Keratinocyte (primary cell): ENCODE results near the gene CPEB2. TPM values are rescaled to one million over a fixed set of nuclear protein-coding genes. Genes with fewer than 3 reads are reported as not detected.

ENCODE experiments used
- DNase-seq: peaks from one replicate; pipeline ENCODE4 v3.0.0-alpha.2; 2011; ENCODE audit warnings: low read depth, missing footprints, low spot score
- FAIRE-seq: peaks from 2 replicates; lab custom pipeline; 2011; peaks lifted over from hg19 to GRCh38; lab: Jason Lieb, UNC
- H2AFZ ChIP-seq: 2 replicates; pipeline ENCODE4 v1.6.0; 2012; ENCODE audit warnings: low read length, control low read depth, inconsistent platforms; ENCODE audit not compliant: control insufficient read depth
- H3K27ac ChIP-seq: 2 replicates; pipeline ENCODE4 v1.5.1; 2011; ENCODE audit warnings: low read length; ENCODE audit not compliant: control insufficient read depth, insufficient read depth
- H3K27me3 ChIP-seq: 3 replicates; pipeline ENCODE4 v1.6.0; 2011; ENCODE audit warnings: low read length; ENCODE audit not compliant: control insufficient read depth, insufficient read depth; ENCODE audit errors: extremely low read depth
- H3K36me3 ChIP-seq, 2 experiments: 2 replicates in 1 of 2; 3 replicates in 1 of 2; pipeline ENCODE4 v1.5.1; 2011; ENCODE audit warnings: low read length in 2 of 2, mild to moderate bottlenecking in 1 of 2; ENCODE audit not compliant: control insufficient read depth in 2 of 2, insufficient read depth in 2 of 2; ENCODE audit errors: extremely low read depth in 1 of 2
- H3K4me1 ChIP-seq: 3 replicates; pipeline ENCODE4 v1.5.1; 2011; ENCODE audit warnings: low read length; ENCODE audit not compliant: control insufficient read depth, insufficient read depth; ENCODE audit errors: extremely low read depth
- H3K4me2 ChIP-seq: 3 replicates; pipeline ENCODE4 v1.6.0; 2011; ENCODE audit warnings: low read depth, low read length; ENCODE audit not compliant: control insufficient read depth, insufficient read depth; ENCODE audit errors: extremely low read depth
- H3K4me3 ChIP-seq, 3 experiments: fragments of 200-600 bp in 1 of 3; sonication (generic) in 1 of 3; 2 replicates in 2 of 3; 3 replicates in 1 of 3; pipeline ENCODE4 v1.5.1; 2011 to 2016; ENCODE audit warnings: low read length in 3 of 3, mild to moderate bottlenecking in 3 of 3, control low read depth in 2 of 3, inconsistent platforms in 1 of 3, low read depth in 1 of 3, mixed read lengths in 1 of 3, mixed run types in 1 of 3, moderate library complexity in 1 of 3; ENCODE audit not compliant: control insufficient read depth in 2 of 3, insufficient read depth in 2 of 3; ENCODE audit errors: extremely low read depth in 1 of 3
- H3K79me2 ChIP-seq: 2 replicates; pipeline ENCODE4 v1.6.0; 2012; ENCODE audit warnings: low read length; ENCODE audit not compliant: control insufficient read depth, insufficient read depth
- H3K9ac ChIP-seq: 3 replicates; pipeline ENCODE4 v1.6.0; 2011; ENCODE audit warnings: low read length; ENCODE audit not compliant: control insufficient read depth, insufficient read depth; ENCODE audit errors: extremely low read depth
- H3K9me1 ChIP-seq: 3 replicates; pipeline ENCODE4 v1.6.0; 2011; ENCODE audit warnings: low read length; ENCODE audit not compliant: control insufficient read depth, insufficient read depth; ENCODE audit errors: extremely low read depth
- H3K9me3 ChIP-seq: 2 replicates; pipeline ENCODE4 v1.5.1; 2012; ENCODE audit warnings: low read depth, low read length; ENCODE audit not compliant: control insufficient read depth
- H4K20me1 ChIP-seq: 3 replicates; pipeline ENCODE4 v1.6.0; 2011; ENCODE audit warnings: low read length; ENCODE audit not compliant: control insufficient read depth, insufficient read depth; ENCODE audit errors: extremely low read depth
- EZH2 ChIP-seq: IDR thresholded peaks from one replicate; pipeline ENCODE4 v1.6.1; 2012; ENCODE audit warnings: inconsistent platforms, mild to moderate bottlenecking, low read length, moderate library complexity
- dilution Hi-C: fragments of 300-500 bp; cut with MboI; formaldehyde crosslinking; loops from one replicate; pipeline ENCODE4 v1.7.0; 2020; ENCODE audit warnings: low sequenced_read_pairs; ENCODE audit not compliant: extremely low pct_ligation_motif_present
- polyA plus RNA-seq, 5 experiments: library from polyadenylated mRNA; depleted of rRNA in 3 of 5; stranded (reverse) in 3 of 5; stranded (forward) in 1 of 5; unstranded in 1 of 5; fragments of >200 nt; gene quantifications; 1 replicate in 1 of 5; 2 replicates in 3 of 5; 3 replicates in 1 of 5; pipeline versions ENCODE4 v1.2.1 to v1.2.3, GENCODE V29; 2011 to 2012; ENCODE audit warnings: missing spikeins in 2 of 5, low read depth in 1 of 5, low replicate concordance in 1 of 5
- TF ChIP-seq, protein P1 (sequence below), 3 experiments: IDR thresholded peaks in 1 of 3; conservative IDR thresholded peaks in 1 of 3; optimal IDR thresholded peaks in 1 of 3; 2 replicates in 2 of 3; 3 replicates in 1 of 3; pipeline versions ENCODE3 to v1.5.1; 2011; ENCODE audit warnings: low read length in 3 of 3, mild to moderate bottlenecking in 3 of 3, moderate library complexity in 2 of 3, control low read depth in 1 of 3, inconsistent platforms in 1 of 3; ENCODE audit not compliant: insufficient read depth in 2 of 3; ENCODE audit errors: extremely low read depth in 1 of 3

Gene CPEB2
- polyA plus RNA-seq, 1 donor (not counting 4 experiments of a cell fraction or from before 2014, with no cell fraction given), result 15.1 TPM

DNA sequence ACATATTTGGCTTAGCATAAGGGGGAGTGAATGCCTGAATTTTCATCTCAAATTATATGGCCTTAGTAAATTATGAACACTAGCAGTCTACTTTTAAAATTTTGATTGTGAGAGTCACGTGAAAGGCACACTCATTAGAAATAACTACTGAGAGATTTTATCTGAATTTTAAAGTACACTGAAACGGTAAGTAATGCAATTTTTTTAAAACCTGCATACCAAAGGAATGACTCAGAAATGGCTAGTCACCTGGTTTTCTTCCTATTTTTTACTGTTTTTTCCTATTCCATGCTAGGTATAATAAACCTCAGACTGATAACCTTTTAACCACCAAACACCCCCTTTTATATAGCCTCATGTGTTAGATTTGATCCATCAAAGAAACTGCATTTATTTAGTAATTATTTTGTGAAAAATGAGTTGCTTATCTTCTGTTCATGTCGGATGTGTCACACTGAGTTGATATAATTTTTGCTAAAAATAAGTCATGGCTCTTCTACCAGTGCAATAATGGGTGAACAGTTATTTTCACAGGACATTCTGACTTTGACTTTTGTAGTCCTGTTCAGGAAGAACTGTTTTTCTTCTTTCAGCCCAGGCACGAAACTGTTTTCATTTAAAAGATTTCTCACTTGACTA, 40.4 kb downstream of the CPEB2 start:
- peak overlapping the region; percentile 56 for H3K27ac ChIP-seq

DNA sequence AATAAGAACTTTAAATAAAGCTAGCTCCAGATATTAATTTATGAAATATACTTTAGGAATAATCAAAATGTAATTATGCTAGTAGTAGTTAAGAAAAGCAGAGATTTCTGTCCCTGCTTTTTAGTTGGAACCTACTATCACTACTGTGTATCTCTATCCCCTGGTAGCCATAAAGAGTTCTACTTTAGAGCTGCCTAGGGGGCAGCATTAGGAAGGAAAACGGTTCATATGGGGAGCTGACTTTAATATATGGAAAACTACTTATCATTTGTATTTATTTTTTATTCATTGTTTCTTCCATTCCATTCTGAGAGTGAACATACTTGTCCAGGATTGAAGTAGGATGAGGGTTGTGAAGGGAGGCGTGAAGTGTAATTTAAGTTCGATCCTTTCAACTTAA, 40.9 kb downstream of the CPEB2 start:
- no peak overlapping the region for H3K9ac ChIP-seq
- no peaks in the 10 kb centered on the region for H3K9me1 ChIP-seq
- no peak overlapping the region for H2AFZ ChIP-seq
- dilution Hi-C loops, result no loop called here
- H3K36me3 ChIP-seq, result peaks cover 2 to 3% of the 10 kb centered on the region in 2 experiments
- DNase-seq (no peak), FAIRE-seq (no peak)
- no peak overlapping the region for H3K4me3 ChIP-seq
- no peaks in the 10 kb centered on the region for H3K27me3 ChIP-seq
- H3K4me1 ChIP-seq, result peaks cover 15% of the 10 kb centered on the region
- no peak for TF ChIP-seq EZH2
- TF ChIP-seq, protein P1, sequence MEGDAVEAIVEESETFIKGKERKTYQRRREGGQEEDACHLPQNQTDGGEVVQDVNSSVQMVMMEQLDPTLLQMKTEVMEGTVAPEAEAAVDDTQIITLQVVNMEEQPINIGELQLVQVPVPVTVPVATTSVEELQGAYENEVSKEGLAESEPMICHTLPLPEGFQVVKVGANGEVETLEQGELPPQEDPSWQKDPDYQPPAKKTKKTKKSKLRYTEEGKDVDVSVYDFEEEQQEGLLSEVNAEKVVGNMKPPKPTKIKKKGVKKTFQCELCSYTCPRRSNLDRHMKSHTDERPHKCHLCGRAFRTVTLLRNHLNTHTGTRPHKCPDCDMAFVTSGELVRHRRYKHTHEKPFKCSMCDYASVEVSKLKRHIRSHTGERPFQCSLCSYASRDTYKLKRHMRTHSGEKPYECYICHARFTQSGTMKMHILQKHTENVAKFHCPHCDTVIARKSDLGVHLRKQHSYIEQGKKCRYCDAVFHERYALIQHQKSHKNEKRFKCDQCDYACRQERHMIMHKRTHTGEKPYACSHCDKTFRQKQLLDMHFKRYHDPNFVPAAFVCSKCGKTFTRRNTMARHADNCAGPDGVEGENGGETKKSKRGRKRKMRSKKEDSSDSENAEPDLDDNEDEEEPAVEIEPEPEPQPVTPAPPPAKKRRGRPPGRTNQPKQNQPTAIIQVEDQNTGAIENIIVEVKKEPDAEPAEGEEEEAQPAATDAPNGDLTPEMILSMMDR (optimal IDR thresholded peaks at IDR 0.05 in 1 of 3, IDR thresholded peaks at IDR 0.05 in 1 of 3, conservative IDR thresholded peaks at IDR 0.05 in 1 of 3; ENCODE audit: extremely low read depth in 1 of 3, insufficient read depth in 2 of 3, low read length in 3 of 3), result no peak
- H3K27ac ChIP-seq, result no peak overlapping the region
- H4K20me1 ChIP-seq, result no peaks in the 10 kb centered on the region
- no peak overlapping the region for H3K4me2 ChIP-seq
- H3K9me3 ChIP-seq, result no peaks in the 10 kb centered on the region
- H3K79me2 ChIP-seq, result peaks cover 2% of the 10 kb centered on the region

More for the DNA sequence above, 40.4 kb downstream of the CPEB2 start:
- TF ChIP-seq, protein P1 (optimal IDR thresholded peaks at IDR 0.05 in 1 of 3, IDR thresholded peaks at IDR 0.05 in 1 of 3, conservative IDR thresholded peaks at IDR 0.05 in 1 of 3; ENCODE audit: extremely low read depth in 1 of 3, insufficient read depth in 2 of 3, low read length in 3 of 3), result no peak
- no peak for TF ChIP-seq EZH2
- peak overlapping the region in 1 of 3 experiments; percentile 7 for H3K4me3 ChIP-seq
- H3K4me2 ChIP-seq, result peak overlapping the region; percentile 45
- H4K20me1 ChIP-seq, result no peaks in the 10 kb centered on the region
- no peak overlapping the region for H3K9ac ChIP-seq
- H3K4me1 ChIP-seq, result peaks cover 15% of the 10 kb centered on the region
- no peaks in the 10 kb centered on the region for H3K9me1 ChIP-seq
- peaks cover 2 to 3% of the 10 kb centered on the region in 2 experiments for H3K36me3 ChIP-seq
- H2AFZ ChIP-seq, result no peak overlapping the region
- H3K27me3 ChIP-seq, result no peaks in the 10 kb centered on the region
- H3K79me2 ChIP-seq, result peaks cover 2% of the 10 kb centered on the region
- dilution Hi-C loops, result no loop called here
- DNase-seq (no peak), FAIRE-seq (no peak)
- H3K9me3 ChIP-seq, result no peaks in the 10 kb centered on the region
